ENCODE data around the gene CAVIN2.

GRCh38 chr2:191853843-191854242 lies 7.0 kb upstream of the CAVIN2 start:
- no peak for TF ChIP-seq CTCF (IDR thresholded peaks at IDR 0.05)
- TF ChIP-seq TP53 (CRISPR knock-in tag; IDR thresholded peaks at IDR 0.05), result no peak
- TF ChIP-seq MAX (CRISPR knock-in tag; IDR thresholded peaks at IDR 0.05), result no peak
- no peak for TF ChIP-seq IRF2 (CRISPR knock-in tag; IDR thresholded peaks at IDR 0.05; ENCODE audit: borderline replicate concordance, low read depth)
- TF ChIP-seq ELF4 (CRISPR knock-in tag; IDR thresholded peaks at IDR 0.05; ENCODE audit: low read depth), result no peak
- no peak for TF ChIP-seq CBFB (CRISPR knock-in tag; IDR thresholded peaks at IDR 0.05; ENCODE audit: low read depth)
